HG03342 (cell line): ENCODE measurements around the gene UBE2I.

Source experiments
- ATAC-seq: cut with Tn5 transposase; IDR thresholded peaks from one replicate; pipeline ENCODE4 v1.9.1; 2021; ENCODE audit warnings: mild to moderate bottlenecking, moderate library complexity; ENCODE audit not compliant: unreplicated experiment

Gene UBE2I

GRCh38 chr16:1277151-1277598 lies 32.3 kb upstream of the UBE2I start:
- ATAC-seq, result no peak

- no peak for ATAC-seq
These were observed 31.7 kb upstream of the UBE2I start for GRCh38 chr16:1277617-1278282.

GRCh38 chr16:1278477-1278876 lies 31.0 kb upstream of the UBE2I start:
- ATAC-seq, result no peak

GRCh38 chr16:1279081-1279944 lies 30.1 kb upstream of the UBE2I start:
- no peak for ATAC-seq

DNA sequence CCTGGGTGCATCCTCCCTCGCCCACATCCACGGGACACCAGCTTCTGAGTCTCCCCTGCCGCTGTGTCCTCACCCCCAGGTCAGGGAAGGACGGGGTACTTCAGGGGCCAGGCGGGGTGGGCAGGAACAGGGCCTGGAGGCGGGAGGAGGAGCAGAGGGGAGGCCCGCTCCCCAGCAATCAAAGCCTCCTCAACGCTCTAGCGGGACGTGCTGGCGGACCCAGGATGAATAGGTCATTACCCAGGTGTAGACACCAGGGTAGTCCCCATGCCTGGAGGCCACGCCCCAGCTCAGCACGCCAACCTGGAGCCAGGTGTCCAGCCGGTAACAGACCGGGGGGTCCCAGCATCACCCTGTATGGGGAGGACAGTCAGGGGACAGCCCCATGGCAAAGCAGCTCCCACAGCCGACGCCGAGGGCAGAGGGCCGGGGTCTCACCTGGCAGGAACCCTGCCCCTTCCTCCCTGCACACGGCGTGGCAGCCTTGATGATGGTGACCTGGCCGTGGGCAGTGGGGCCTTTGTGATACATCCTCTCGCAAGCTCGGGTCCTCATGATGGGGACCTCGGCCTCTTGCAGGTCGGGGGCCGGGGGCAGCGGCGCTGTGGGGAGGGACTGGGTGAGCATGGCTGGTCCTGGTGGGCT lies 29.4 kb upstream of the UBE2I start:
- no peak for ATAC-seq

GRCh38 chr16:1280783-1281182 lies 28.7 kb upstream of the UBE2I start:
- ATAC-seq, result no peak

GRCh38 chr16:1281517-1281916 lies 27.9 kb upstream of the UBE2I start:
- ATAC-seq, result no peak

DNA sequence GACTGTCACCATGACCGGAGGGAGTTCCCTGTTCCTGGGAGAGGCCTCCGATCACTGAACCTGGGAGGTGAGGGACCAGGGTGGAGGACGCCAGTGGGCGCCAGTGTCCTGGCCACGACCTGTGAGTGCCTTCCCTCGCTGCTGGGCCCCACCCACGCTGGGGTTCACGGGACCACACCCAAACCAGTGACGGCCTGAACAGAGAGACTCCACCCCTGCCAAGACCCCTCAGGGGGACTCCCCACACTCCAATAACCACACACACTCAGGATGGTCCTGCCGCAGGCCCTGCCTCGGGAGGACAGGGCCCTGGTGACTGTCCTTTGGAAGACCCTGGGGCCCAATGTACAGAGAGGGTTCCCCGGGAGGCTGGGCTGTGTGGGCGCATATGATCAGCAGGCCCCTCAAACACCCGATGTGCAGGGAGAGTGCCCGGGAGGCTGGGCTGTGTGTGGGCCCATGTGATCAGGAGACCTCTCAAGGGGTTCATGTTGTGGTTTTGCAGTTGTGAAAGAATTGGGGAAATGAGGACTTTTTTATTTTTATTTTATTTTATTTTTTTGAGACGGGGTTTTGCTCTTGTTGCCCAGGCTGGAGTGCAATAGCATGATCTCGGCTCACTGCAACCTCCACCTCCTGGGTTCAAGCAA lies 27.0 kb upstream of the UBE2I start:
- ATAC-seq, result no peak

DNA sequence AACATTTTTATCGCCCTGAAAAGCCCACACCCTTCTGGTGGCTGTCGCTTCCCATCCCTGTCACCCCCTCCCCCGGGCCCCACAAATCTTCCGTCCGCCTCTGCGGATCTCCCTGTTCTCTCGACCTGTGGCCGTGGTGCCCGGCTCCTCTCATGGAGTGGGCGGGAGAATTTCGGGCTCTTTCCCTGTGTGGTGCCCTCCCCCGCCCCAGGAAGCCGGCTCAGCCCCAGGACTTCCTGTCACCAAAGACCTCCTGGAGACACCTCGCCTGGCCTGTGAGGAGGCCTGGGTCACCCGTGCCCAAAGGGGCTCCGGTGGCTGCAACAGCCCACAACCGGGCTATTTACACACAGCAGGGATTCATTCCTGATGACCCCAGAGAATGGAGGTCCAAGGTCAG lies 26.1 kb upstream of the UBE2I start:
- no peak for ATAC-seq

- ATAC-seq, result no peak
These were observed 25.3 kb upstream of the UBE2I start for GRCh38 chr16:1283996-1284616.

DNA sequence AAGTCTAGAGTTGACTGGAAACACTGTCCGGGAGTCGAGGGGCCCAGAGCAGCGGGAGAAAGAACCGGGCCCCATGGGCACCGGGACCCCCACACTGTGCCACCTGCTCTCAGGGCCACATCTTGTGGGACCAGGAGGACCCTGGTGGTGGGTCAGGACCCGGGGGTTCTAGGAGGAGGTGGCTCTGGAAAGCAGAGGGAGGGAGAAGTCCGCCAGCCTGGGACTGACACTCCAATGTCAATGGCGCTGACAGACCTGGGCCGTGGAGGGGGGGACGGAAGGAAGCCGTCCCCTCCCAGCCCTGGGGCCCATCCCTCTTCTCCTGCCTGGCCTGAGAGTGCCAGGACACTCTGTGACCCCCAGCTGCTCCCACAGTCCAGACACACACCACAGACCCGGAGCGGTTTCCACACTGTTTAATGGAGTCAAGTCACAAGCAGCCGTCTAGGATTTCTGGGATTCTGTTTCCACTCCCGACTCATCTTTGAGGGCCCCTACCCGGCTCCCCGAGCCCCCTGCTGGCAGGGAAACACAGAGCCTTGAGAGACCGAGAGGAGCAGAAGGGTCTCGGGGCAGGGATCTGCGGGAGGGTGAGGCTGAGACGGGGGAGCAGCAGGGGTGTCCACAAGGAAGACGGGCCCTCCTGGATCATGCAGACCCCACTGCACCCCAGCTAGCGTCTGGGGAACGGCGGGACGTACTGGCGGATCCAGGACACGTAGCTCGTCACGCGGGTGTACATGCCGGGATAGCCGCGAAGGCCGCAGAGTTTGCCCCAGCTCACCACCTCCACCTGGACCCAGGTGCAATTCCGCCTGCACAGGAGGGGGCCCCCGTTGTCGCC lies 23.5 kb upstream of the UBE2I start:
- no peak for ATAC-seq

GRCh38 chr16:1286513-1287094 lies 22.8 kb upstream of the UBE2I start:
- no peak for ATAC-seq

DNA sequence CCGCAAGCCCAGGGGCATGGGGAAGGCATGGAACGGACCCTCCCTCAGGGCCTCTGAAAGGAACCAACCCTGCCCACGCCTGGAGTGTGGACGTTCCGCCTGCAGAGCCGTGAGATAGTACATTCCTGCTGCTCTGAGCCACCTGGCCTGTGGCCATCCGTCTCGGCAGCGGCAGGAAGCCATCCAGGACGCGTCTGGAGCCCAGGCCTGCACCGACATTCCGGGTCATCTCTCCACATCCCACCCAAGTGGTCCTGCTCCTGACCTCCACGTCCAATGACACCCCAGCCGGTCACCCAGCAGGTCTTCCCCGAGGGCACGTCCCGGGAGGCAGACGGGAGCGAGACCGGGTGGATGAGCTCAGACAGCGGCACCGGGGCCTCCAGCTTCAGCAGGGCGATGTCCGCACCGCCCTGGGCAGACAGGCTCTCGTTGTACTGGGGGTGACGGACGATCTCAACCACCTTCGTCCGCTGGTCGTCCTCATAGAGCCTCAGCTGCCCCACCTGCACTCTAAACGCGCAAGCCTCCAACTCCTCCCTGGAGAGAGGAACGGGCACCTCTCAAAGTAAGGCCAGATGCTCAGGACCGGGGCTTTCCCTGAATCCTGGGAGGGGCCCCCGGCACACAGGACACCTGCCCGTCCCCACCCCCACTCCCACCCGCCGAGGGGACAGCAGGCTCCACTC lies 21.3 kb upstream of the UBE2I start:
- ATAC-seq, result no peak

DNA sequence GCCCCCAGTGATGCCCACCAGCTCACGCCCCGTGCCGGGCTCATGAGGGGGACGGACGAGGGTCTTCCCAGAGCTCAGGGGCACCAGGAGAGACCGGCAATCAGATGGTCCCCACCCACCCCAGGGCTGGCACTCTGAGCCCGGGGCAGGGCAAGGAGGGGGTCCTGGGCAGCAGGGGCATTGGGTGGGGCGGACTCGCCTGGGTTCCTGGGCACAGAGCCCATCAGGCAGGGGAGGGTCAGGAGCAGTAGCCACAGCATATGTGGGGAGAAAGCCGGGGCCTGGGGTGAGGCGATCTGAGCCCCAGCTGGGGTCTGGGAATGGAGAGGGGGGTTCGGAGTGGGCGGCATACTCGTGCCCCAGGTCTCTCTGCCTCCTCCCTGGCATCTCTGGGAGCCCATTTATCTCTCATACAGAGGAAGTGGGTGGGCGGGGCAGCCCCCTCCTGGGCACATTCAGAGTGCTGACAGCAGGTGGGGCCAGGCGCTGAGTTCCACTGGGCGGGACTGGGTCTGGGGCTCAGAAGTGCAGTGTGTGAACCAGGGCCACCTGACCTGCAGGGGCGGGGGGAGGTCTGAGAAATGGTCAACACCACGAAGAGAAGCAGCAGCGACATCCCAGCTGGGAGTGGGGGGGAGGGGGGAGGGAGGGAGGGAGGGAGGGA lies 20.5 kb upstream of the UBE2I start:
- ATAC-seq, result no peak

DNA sequence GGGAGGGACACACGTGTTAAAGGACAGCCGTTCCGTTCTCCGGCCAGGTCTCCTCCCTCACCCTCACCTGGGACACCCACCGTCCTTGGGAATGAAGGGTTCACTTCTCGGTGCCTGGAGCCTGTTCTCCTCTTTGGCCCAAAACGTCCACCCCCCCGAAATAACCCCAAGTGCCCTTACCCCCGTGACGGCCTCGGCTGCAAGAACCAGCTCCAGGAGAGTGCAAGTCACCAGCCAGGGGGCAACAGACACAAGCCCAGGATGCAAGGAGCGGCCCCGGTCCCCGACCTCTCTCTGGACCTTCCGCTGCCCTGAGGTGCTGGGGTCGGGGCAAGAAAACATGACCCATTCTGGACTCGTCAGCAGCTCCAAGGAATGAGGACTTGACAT lies 20.0 kb upstream of the UBE2I start:
- no peak for ATAC-seq

- ATAC-seq, result no peak
These were observed 19.4 kb upstream of the UBE2I start for GRCh38 chr16:1290063-1290501.

DNA sequence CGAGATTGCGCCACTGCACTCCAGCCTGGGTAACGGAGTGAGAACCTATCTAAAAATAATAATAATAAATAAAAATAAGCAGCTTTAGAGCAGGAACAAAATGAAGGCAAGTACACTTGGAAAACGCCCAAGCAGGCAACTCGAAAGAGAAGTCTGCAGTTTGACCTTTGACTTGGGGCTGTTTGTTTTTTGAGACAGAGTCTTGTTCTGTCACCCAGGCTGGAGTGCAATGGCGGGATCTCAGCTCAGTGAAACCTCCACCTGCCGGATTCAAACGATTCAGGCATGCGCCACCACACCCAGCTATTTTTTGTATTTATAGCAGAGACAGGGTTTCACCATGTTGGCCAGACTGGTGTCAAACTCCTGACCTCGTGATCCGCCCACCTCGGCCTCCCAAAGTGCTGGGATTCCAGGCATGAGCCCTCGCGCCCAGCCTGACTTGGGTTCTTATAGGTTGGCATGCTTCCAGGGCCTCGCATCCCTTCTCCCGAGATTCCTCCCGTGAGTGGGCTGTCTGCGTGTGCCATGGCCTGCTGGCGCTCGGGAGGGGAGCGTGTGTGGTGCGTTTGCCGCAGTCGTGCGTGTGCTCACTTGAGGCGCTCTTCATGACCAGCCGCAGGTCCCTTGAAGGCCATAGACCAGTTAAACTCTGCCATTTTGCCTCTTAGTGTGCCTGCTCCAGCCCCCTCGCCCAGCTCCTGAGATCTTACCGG lies 18.4 kb upstream of the UBE2I start:
- ATAC-seq, result no peak

GRCh38 chr16:1291576-1291974 lies 17.9 kb upstream of the UBE2I start:
- no peak for ATAC-seq
